GM12864 (cell line): ENCODE data around the gene NR1I3.

ENCODE experiments used
- DNase-seq: peaks from one replicate; pipeline ENCODE4 v3.0.0-alpha.2; 2011; ENCODE audit warnings: low read depth
- H3K4me3 ChIP-seq: 2 replicates; pipeline ENCODE4 v1.5.1; 2011; ENCODE audit warnings: mild to moderate bottlenecking, low read depth, low read length, control low read depth
- TF ChIP-seq, protein P1 (sequence below): IDR thresholded peaks from 2 replicates; pipeline ENCODE4 v1.5.1; 2011; ENCODE audit warnings: low read depth, mild to moderate bottlenecking, moderate library complexity, low read length, control low read depth, inconsistent platforms; ENCODE audit errors: missing control alignments

Gene NR1I3

DNA sequence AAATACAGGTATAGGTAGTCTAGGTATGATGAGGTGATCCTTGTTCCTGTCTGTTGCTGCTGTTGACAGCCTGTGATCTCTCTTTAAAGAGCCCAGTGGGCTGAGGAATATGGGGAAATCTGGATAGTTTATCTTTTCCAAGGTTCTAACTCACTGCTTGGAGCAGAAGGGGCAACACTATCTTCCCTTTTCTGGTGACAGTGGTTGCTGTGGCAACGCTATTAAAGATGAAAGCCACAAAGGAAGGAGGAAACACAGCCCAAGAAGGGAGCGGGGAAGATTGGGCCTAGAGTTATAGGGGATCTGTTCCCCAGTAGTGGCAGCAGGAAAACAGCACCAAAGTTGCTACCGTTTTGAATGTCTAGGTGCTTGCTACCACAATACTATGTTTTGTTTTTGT is 29.3 kb upstream of the NR1I3 start:
- no peak for DNase-seq
- H3K4me3 ChIP-seq: no peak overlapping the region
- TF ChIP-seq, protein P1, sequence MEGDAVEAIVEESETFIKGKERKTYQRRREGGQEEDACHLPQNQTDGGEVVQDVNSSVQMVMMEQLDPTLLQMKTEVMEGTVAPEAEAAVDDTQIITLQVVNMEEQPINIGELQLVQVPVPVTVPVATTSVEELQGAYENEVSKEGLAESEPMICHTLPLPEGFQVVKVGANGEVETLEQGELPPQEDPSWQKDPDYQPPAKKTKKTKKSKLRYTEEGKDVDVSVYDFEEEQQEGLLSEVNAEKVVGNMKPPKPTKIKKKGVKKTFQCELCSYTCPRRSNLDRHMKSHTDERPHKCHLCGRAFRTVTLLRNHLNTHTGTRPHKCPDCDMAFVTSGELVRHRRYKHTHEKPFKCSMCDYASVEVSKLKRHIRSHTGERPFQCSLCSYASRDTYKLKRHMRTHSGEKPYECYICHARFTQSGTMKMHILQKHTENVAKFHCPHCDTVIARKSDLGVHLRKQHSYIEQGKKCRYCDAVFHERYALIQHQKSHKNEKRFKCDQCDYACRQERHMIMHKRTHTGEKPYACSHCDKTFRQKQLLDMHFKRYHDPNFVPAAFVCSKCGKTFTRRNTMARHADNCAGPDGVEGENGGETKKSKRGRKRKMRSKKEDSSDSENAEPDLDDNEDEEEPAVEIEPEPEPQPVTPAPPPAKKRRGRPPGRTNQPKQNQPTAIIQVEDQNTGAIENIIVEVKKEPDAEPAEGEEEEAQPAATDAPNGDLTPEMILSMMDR: no peak

DNA sequence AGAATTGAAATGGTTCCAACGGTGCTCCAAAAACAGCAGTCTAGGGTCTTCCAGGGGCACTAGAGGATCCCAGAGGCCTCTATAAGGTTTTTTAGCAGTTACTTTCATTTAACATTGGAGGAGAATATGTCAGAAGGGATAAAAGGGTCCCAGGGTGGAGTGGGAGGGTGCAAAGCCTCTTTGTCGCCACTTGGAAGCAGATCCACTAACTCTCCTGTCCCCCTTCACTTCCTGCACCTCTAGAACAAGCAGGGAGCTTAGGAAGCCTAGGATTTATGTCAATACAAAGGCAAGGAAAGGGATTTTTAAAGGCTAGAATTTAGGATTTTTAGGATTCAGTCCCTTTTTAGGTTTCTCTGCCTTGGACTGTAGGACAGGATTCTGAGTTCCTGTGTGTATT is 28.8 kb upstream of the NR1I3 start:
- no peak overlapping the region for H3K4me3 ChIP-seq
- DNase-seq: no peak
- TF ChIP-seq, protein P1: no peak

DNA sequence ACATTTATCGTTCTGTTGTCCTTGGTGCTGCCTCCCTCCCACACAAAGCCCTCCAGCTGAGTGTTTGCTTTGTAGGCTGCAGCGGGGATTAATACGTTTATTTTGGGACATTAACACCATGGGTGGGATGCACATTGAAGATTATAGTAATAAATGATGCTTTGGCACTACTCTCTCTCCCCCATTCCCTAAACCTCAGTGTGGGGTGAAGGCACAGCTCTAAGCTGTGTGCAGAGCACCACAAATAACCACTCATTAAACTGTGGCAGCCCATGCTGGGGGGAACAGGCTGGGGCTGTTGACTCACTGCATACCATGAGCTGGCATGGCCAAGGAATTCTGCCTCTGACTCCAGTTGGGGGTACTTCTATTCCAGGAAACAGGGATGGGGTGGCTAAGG is 28.2 kb upstream of the NR1I3 start:
- no peak overlapping the region for H3K4me3 ChIP-seq
- TF ChIP-seq, protein P1: no peak
- no peak for DNase-seq

DNA sequence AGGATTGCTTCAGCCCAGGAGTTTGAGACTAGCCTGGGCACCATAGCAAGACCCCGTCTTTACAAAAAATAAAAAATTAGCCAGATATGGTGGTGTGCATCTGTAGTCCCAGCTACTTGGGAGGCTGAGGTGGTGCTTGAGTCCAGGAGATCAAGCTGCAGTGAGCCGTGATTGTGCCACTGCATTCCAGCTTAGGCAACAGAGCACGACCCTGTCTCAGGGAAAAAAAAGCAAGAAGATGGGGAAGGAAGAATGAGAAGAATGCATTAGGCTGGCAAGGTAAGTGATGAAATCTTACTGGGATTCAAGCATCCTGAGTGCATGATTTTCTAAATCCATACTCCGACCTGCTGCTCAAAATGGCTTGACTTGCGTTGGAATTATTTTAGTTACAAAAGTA is 27.3 kb upstream of the NR1I3 start:
- TF ChIP-seq, protein P1: no peak

DNA sequence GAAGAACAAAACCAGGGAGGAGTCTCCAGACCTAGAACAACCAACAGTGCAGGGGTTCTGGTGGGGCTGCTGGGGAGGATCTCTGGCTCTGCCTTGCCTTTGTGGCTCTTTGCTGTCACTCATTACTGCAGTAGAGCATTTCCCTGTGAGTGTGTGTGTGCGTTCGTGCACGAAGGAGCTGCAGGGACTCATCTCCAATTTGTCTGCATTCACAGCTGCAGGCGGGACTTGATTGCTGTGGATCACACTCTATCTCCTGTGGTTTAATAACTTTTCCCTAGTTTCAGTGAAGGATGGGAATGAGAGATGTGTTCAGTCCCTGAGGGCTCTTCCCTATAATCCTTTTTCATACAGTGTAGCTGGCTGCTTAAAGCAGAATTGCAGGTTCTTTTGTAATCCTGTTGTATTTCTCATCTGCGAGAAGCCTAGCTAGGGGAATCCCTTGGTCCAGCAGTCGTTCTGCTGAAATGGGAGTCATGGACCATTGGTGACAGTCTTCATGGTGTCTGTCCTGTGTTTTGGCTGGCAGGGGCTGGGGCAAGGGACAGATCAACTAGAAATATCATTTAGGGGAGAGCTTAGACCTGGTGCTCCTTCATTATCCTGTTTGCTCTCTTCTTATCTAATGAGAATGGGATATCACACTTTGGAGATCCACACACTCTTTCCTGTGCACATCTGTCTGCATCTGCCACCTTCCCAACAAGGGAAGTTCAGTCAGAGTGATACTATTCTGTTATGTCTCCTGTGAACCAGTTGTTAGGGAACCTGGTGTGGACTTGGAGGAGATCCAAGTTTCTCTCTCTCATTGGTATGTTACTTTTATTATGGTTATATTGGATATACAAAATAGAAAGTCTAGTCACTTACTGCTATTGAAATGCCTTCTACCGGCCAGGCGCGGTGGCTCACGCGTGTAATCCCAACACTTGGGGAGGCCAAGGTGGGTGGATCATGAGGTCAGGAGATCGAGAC is 23.5 kb upstream of the NR1I3 start:
- no peak for DNase-seq
- TF ChIP-seq, protein P1: no peak
- H3K4me3 ChIP-seq: no peak overlapping the region

More for the DNA sequence above, 27.3 kb upstream of the NR1I3 start:
- H3K4me3 ChIP-seq: no peak overlapping the region
- DNase-seq: no peak

DNA sequence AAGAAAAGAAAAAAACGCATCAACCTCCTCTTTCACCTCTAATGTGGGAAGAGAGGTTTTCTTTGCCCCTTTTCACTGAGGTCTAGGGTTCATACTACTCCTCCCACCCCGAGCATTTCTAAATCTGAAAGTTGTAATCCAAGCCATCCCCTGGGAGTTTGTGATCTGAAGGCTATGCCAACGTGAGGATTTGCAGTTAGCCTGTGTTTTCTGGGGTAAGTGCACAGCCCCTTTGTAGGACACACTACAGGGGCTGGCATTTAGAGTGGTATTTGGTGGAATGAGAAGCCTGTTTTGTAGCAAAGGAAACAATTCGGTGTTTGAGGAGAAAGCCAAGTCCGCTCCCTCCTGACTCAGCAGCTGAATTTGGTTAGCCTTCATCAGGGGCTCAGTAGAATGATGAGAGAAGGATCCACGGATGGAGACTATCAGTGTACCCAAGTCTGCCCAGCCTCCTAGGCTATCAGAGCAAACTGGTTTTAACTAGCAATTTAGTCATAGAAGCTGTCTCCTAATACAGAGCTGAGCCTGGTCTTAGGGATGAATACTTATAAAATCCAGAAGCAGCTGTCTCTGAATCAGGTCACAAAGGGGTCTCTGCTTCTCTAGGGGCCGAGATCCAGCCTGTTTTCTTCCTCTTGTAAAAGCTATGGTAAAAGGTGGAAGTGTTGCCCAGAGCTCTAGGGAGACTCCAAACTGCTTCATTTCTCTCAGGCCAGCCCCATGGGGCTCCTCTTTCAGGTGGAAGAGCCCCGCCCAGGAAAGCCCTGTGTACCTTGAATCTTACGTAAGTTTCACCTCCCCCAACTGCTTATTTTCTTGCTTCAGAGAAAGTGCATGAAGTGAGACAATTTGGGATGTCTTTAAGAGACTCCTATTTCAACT is 22.6 kb upstream of the NR1I3 start:
- no peak for DNase-seq
- no peak overlapping the region for H3K4me3 ChIP-seq

More for the DNA sequence above, 22.6 kb upstream of the NR1I3 start:
- TF ChIP-seq, protein P1: no peak
